ENCODE results near the gene VARS2. TPM values are rescaled to one million over a fixed set of nuclear protein-coding genes. Genes with fewer than 3 reads are reported as not detected.

VARS2 gene
- total RNA-seq, 2 donors from 2014 or later: 20.2 to 26.0 TPM

DNA sequence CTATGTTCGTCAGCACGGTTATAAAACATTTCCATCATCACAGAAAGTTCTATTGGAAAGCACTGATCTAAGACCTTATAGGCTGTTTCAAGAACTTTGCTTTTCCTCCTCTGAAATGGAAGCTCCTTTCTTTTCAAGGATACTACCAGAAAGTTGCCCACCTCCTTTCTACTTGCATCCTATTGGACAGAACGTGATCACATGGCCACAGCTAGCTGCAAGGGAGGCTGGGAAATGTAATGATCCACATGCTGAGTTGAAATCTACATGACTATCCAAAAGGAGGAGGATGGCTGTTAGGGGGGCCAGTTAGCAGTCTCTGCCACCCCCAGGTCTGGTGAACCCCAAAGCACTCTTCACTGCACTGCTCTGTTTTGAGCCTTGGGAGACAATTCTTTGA lies 14.6 kb downstream of the VARS2 start:
- Histone ChIP-seq H3K9me3 (peaks cover 4% of the 10 kb centered on the region), H3K4me1 (ENCODE audit: control insufficient read depth in 1 of 2, low read depth in 2 of 2) (no peaks in the 10 kb centered on the region), H3K4me3 (no peak overlapping the region), H3K27ac (no peak overlapping the region), H3K27me3 (replicated peaks; ENCODE audit: insufficient read depth) (no peaks in the 10 kb centered on the region), H3K36me3 (peaks cover 12% of the 10 kb centered on the region)
- no peak for ATAC-seq (ENCODE audit: insufficient number of reproducible peaks, low FRiP score, low read depth)
- TF ChIP-seq, protein P1, sequence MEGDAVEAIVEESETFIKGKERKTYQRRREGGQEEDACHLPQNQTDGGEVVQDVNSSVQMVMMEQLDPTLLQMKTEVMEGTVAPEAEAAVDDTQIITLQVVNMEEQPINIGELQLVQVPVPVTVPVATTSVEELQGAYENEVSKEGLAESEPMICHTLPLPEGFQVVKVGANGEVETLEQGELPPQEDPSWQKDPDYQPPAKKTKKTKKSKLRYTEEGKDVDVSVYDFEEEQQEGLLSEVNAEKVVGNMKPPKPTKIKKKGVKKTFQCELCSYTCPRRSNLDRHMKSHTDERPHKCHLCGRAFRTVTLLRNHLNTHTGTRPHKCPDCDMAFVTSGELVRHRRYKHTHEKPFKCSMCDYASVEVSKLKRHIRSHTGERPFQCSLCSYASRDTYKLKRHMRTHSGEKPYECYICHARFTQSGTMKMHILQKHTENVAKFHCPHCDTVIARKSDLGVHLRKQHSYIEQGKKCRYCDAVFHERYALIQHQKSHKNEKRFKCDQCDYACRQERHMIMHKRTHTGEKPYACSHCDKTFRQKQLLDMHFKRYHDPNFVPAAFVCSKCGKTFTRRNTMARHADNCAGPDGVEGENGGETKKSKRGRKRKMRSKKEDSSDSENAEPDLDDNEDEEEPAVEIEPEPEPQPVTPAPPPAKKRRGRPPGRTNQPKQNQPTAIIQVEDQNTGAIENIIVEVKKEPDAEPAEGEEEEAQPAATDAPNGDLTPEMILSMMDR (IDR thresholded peaks at IDR 0.05): no peak
- no peak for DNase-seq (ENCODE audit: low spot score)

DNA sequence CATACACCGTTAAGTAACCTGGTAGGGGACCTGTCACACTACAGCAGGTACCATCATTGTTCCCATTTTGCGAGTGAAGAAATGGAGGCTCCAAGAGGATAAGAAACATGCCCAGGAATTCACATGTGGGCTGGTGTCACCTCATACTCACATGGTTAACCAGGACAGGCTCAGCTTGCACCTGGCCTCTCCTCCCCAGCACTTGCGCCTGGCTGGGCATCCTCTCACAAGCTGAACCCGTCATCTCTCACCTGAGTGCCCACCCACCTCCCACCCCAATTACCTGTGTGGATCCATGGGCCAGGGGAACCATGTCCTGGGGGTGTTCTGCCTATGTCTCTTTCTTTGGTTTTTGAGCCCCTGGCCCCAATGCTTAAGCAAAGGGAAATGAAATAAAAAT lies 16.5 kb downstream of the VARS2 start:
- DNase-seq (ENCODE audit: low spot score): no peak
- H3K4me3 ChIP-seq: no peak overlapping the region
- H3K36me3 ChIP-seq: peaks cover 8% of the 10 kb centered on the region
- H3K9me3 ChIP-seq: peaks cover 4% of the 10 kb centered on the region
- H3K4me1 ChIP-seq (ENCODE audit: control insufficient read depth in 1 of 2, low read depth in 2 of 2): no peaks in the 10 kb centered on the region
- H3K27me3 ChIP-seq (replicated peaks; ENCODE audit: insufficient read depth): no peaks in the 10 kb centered on the region
- ATAC-seq (ENCODE audit: insufficient number of reproducible peaks, low FRiP score, low read depth): no peak
- H3K27ac ChIP-seq: no peak overlapping the region
- TF ChIP-seq, protein P1 (IDR thresholded peaks at IDR 0.05): no peak

DNA sequence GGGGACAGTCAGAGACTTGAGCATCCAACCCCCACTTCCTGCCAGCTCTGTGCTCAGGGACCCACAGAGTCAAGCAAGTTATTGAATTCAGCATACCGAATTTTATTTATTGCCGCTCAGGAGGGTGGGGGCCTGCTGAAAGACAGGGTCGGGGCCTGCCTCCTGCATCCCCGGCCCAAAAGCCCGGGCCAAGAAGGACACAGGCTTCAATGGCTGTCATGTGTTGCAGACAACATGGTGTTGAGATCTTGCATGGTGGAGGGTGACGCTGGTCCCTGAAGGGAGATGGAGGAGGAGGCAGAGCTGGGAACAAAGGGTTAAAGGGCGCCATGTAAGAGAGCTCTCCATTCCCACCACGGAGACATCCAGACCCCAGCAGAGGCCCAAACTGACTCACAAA lies 17.2 kb downstream of the VARS2 start:
- H3K27me3 ChIP-seq (replicated peaks; ENCODE audit: insufficient read depth): no peaks in the 10 kb centered on the region
- TF ChIP-seq, protein P1 (IDR thresholded peaks at IDR 0.05): no peak
- no peak for DNase-seq (ENCODE audit: low spot score)
- peaks cover 4% of the 10 kb centered on the region for H3K9me3 ChIP-seq
- no peak overlapping the region for H3K4me3 ChIP-seq
- no peak for ATAC-seq (ENCODE audit: insufficient number of reproducible peaks, low FRiP score, low read depth)
- H3K4me1 ChIP-seq (ENCODE audit: control insufficient read depth in 1 of 2, low read depth in 2 of 2): no peaks in the 10 kb centered on the region
- peaks cover 2% of the 10 kb centered on the region for H3K36me3 ChIP-seq
- H3K27ac ChIP-seq: no peak overlapping the region

DNA sequence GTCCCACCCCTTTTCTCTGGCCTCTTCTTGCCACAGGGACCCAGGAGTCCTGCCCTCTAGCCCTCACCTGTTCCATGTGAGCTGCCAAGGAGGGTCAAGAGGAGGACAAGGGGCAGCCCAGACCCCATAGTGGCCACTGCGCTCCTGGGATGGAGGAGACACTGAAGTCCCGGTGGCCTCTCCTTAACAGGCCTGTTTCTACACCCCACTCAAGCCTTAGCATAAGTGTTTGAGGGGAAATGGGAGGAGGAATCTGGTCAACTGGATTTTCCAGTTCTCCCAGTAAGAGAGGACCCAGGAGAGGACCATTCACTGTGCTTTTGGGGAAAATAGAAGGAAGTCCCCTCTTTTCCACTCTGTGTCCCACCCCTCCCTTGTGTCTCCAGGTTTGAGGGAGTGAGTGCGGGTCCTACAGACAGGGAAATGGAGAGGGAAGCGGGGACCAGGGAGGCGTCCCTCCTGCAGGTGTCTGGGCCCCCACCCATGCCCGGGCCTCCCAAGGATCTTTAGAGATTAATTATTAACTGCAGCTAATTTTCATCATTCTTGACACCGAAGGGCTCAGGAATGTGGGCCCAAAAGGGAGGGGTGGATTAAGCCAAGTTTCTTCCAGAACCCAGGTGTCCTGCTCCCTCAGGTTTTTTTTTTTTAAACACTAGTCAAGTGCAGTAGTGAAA lies 18.1 kb downstream of the VARS2 start, which contains the start of gene SFTA2:
Gene SFTA2 (minus strand): TSS at position 202 of the 677 bp plus-strand sequence. CDS start 74 bp downstream, at position 128.
- no peak within 1 kb of the TSS for H3K4me3 ChIP-seq
- H3K27me3 ChIP-seq (replicated peaks; ENCODE audit: insufficient read depth): no peaks in the 10 kb centered on the region
- DNase-seq (ENCODE audit: low spot score) (no peak), ATAC-seq (ENCODE audit: insufficient number of reproducible peaks, low FRiP score, low read depth) (no peak)
- H3K4me1 ChIP-seq (ENCODE audit: control insufficient read depth in 1 of 2, low read depth in 2 of 2): no peaks in the 10 kb centered on the region
- no peak within 1 kb of the TSS for H3K27ac ChIP-seq
- no peaks in the 10 kb centered on the region for H3K36me3 ChIP-seq
- TF ChIP-seq, protein P1 (IDR thresholded peaks at IDR 0.05): no peak
- peaks cover 4% of the 10 kb centered on the region for H3K9me3 ChIP-seq

DNA sequence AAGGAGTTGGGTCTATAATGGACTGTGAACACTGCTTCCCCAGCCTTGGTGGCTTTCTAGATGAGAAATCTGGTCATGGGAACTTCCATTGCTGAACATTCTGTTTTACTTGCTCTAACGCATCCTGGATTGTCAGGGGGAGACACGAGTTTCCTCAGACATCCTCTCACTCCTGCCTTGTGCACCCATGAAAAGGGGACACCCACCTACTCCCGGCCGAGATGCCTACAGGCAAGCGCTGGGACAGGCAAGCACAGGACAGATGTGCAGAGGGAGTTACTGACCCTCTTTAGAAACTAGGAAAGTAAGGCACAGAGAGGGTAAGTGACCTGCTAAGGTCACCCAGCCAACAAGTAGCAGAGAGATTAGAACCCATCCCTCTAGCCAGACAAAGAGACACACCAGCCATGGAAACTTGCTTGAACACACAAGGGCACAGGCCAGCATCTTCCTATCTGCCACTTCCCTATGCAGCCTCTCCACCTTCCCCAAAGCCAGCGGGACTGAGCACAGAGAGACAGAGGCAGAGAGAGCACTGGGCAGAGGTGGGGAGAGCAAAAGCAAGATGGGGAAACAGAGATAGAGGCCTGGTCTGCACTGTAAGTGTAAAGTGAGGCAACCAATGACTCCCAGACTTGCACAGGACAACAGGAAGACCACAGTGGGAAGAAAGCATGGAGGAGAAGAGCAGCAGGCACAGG lies 18.8 kb downstream of the VARS2 start:
- no peak overlapping the region for H3K4me3 ChIP-seq
- H3K4me1 ChIP-seq (ENCODE audit: control insufficient read depth in 1 of 2, low read depth in 2 of 2): no peaks in the 10 kb centered on the region
- peaks cover 4% of the 10 kb centered on the region for H3K9me3 ChIP-seq
- TF ChIP-seq, protein P1 (IDR thresholded peaks at IDR 0.05): no peak
- H3K36me3 ChIP-seq: no peaks in the 10 kb centered on the region
- H3K27ac ChIP-seq: no peak overlapping the region
- ATAC-seq (ENCODE audit: insufficient number of reproducible peaks, low FRiP score, low read depth) (no peak), DNase-seq (ENCODE audit: low spot score) (no peak)
- no peaks in the 10 kb centered on the region for H3K27me3 ChIP-seq (replicated peaks; ENCODE audit: insufficient read depth)
